LoVo (cell line): ENCODE results near the gene UCN.

Source experiments
- DNase-seq: peaks from one replicate; pipeline ENCODE4 v3.0.0-alpha.2; 2016; ENCODE audit warnings: low spot score

The UCN gene

GRCh38 chr2:27261241-27261925 is 46.9 kb downstream of the UCN start:
- DNase-seq, result no peak

- DNase-seq, result no peak
These were observed 50.2 kb downstream of the UCN start for GRCh38 chr2:27258051-27258450.
